GM18519 (cell line): Measurements from ENCODE around the gene RALGAPA1.
A peak's percentile ranks its signal among the peaks of the same experiment; 100 is the strongest.

Experiments
- ATAC-seq: cut with Tn5 transposase; IDR thresholded peaks from one replicate; pipeline ENCODE4 v1.9.1; 2021; ENCODE audit warnings: mild to moderate bottlenecking, moderate library complexity; ENCODE audit not compliant: unreplicated experiment, low FRiP score

RALGAPA1 gene

DNA sequence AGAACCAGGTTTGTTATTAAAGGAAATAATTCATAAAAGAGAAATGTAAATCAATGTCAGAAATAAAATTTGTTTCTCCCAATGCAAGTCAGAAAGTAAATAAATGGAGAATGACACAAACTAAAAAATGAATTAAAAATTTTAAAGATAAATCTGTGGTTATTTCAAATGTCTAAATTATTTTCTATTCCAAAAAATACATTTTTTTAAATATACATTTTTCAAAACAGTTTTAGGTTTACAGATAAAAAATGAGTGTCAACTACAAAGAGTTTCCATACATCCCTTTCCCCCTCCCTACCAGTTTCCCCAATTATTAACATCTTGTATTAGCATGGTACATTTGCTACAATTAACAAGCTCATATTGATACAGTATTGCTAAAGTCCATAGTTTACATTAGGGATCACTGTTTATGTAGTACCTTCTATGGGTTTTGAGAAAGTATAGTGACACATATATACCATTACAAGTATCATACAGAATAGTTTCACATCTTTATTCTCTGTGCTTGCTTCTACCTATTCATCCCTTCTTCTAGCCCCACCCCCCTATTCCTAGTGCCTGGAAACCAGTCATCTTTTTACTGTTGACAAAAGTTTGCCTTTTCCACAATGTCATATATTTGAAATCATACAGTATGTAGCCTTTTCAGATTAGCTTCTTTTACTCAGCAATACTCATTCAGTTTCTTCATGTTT is 104.2 kb downstream of the RALGAPA1 start:
- no peak for ATAC-seq

DNA sequence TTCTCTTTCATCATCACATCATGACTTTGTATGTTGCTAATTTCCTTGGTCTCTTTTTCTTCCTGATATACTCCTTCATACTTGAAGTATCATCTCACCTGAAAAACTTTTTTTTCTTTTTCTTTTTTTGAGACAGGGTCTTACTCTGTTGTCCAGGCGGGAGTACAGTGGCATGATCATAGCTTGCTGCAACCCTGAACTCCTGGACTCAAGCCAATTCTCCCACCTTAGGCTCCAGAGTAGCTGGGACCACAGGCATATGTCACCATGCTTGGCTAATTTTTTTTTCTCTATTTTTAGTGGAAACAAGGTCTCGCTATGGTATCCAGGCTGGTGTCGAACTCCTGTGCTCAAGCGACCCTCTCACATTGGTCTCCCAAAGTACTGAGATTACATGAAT is 107.6 kb downstream of the RALGAPA1 start:
- ATAC-seq, result no peak

DNA sequence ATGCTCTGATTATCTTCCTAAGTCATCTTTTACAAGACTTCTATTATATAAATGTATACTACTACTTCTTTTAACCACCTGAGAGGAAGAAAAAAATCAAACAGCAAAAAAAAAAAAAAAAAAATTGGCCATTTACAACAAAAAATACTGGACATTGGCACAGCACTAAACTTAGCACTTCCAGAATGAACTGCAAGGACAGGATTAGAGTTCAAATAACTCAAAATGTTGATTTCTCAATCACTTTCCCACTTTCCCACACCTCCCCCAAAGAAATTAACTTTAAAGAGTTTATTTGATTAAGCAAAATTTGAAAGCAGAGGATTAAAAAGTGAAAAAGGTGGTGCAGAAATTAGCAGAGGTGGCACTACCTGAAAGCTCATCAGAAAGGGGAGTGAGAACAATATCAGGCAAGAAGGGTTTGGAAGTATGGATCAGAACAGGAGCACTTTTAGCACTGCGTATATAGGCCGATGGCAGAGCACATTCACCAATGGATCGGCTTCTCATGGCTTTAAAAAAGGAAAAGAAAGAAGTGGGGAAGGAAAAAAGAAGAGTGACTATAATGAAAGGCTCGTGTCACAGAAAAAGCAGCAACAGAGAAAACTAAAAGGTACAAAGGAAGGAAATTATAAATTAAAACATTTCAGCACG is 109.2 kb downstream of the RALGAPA1 start:
- no peak for ATAC-seq

GRCh38 chr14:35696575-35696974 is 112.5 kb downstream of the RALGAPA1 start:
- ATAC-seq, result no peak

DNA sequence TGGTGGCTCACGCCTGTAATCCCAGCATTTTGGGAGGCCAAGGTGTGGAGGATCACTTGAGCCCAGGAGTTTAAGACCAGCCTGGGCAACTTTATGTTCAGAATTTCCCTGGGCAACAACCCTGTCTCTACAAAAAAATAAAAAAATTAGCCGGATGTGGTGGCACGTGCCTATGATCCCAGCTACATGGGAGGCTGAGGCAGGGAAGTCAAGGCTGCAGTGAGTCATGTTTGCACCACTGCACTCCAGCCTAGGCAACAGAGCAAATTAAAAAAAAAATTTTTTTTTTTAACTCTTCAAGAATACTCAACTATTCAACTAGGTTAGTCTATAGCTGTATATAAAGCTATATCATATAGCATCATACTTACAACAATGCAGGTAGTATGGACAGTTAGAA is 113.0 kb downstream of the RALGAPA1 start:
- ATAC-seq, result no peak

DNA sequence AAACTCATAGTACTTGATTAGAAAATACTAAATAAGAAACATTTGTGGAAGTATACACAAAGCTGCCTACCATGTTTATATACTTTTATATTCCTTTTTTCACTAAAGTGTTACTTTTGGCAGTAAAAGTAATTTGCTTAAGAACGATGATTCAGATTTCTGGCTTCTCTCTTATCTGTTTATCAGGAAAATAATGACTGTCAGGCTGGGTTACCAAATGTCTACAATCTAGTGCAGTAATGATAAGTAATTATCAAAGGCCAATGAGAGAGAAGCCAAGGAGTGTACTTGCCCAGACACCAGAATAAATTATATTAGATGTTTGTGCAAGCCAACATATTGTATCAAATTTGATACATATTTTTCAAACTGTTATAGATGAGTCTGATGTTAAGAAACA is 113.4 kb downstream of the RALGAPA1 start:
- no peak for ATAC-seq

DNA sequence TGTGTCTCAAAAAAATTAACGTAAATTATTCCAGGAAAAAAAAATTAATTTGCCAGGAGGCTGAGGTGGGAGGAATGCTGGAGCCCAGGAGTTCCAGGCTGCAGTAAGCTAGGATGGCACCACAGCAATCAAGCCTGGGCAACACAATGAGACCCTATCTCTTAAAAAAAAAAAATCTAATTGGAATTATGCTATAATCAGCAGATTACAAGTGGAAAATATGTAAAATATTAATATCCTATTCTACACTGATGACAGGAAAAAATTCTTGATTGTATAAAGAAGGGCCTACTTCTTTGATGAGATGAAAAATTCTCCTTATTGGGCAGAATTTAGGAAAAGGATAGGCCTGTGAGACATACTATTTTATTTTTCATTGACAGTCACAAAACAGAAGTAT is 114.0 kb downstream of the RALGAPA1 start:
- ATAC-seq, result no peak

DNA sequence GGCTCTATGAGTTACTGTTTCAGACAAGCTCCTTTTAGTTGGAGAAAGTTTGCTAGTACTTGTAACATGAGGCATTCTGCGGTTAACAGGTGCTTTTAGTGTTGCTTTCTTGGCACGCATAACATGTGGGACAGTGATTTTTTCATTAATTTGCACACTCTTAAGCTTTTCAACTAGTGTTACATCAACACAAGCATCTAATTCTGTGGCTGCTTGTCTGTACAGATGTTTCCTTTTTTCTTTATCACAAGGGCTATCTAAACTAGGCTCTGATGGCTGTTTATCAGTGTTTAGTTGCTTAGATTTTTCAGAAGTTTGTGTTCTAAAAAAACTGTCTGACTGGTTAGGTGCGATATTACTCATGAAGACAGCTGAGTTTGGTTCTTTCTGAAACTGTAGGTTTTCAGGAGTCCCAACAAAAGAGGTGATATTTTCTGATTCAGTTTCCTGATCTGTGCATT is 120.1 kb downstream of the RALGAPA1 start:
- peak; percentile 70 for ATAC-seq

GRCh38 chr14:35688126-35688826 is 120.8 kb downstream of the RALGAPA1 start:
- ATAC-seq, result no peak

DNA sequence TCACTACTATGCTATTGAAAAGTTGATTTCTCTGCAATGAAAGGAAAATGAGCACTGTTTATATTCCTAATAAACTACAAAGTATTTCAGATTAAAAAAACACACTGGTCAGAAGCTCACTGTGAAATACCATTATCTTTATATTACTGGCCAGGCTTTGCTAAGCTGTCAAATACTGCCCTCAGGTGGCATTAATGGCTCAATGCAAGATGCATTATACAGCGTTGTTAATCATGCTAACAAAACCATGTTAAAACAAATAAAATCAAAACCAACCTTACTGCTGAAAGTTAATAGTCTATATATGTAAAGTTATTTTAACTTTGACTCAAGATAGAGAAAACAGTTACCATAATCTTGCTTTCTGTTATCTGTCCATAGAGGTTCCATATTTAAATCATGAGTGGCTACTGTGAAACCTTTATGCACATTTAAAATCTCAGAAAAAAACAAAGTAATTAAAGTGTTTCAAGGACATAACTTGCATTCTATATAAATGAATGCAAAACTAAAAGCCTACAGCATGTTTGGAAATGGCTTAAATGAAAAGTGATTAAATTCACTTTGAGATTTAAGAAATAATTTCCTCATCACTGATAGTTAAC is 121.7 kb downstream of the RALGAPA1 start:
- no peak for ATAC-seq

DNA sequence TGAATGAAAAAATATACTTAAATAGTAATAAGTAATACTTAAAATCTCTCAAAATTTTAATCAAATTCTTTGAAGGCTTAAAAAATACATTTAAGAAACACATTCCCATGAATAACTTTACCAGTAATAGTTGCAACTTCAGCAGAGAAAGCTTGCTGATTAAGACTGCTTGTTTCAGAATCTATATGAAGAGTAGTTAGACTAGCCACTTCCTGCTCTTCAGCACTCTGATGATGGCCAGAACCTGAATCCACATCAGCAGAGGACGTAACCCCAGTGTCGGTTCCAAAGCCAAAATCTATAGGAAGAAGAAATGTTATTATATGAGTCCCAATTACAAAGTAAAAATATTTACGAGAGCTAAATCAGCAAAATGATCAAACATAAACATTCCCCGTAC is 125.4 kb downstream of the RALGAPA1 start:
- peak; percentile 77 for ATAC-seq

DNA sequence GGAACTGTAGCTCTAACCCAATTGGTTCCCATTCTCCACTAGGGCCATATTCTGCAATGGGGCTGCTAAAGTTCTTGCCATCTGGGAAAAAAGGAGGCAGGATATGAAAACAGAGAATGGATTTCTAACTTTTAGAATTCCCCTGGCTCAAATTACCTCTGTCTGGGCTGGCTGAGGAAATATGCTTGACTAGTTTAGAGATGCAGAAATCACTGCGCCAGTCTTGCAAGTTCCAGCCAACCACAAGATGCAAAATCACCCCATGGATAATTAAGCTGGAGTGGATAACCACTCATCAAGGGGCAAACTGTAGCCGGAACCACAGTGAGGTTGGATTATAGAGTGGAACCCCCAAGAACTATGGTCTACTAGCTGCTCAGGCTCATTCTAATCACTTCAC is 126.3 kb downstream of the RALGAPA1 start:
- no peak for ATAC-seq

DNA sequence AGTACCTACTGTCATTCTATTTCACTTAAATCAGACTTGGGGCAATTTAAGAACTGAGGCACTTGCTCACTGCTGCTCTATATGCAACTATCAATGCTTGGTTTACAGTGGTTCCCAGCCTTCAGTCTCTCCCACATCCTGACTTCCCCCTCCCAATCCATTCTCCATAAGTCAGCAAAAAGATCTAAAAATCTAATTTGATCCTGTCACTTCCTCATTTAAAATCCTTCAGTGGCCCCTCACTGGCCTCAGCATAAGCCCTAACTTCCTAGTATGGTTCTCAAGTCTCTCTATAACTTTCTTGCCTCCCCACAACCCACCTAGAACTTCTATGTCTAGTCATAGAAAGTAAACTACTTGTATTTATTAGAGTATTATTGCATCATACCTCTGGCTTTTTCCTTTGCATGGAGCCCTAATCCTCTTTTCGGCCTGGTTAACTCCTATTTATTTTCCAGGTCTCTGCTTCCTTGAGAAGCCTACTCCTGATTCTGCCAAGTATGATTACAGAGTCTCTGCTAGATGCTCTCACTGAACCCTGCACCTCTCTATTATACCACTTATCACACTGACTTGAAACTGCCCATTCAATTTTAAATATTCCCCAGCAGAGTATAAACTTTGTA is 130.6 kb downstream of the RALGAPA1 start:
- ATAC-seq, result no peak

GRCh38 chr14:35669782-35670181 is 139.3 kb downstream of the RALGAPA1 start:
- no peak for ATAC-seq

DNA sequence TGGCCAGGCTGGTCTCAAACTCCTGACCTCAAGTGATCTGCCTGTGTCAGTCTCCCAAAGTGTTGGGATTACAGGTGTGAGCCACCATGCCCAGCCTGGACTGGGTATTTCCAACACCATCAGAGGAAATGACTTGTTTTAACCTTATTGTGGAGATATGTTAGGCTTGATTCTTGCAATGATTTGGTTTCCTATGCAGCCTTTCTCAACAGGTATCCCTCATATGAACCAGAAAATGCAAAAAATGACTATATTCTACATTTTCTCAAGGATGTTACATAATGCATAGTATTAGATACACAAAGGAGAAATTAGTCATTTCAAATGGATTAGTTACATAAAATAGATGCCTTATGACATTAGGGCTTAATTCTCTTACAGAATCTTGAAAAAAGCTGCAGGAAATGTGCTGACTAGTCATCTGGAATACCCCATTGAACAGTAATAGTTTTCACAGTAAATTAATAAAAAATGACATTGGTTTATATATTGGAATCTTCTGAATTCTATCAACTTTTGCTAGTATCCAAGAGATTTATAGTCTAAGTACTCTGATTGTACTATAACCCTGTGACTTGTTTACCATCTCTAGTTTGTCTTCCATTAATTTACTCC is 142.6 kb downstream of the RALGAPA1 start:
- ATAC-seq, result no peak

DNA sequence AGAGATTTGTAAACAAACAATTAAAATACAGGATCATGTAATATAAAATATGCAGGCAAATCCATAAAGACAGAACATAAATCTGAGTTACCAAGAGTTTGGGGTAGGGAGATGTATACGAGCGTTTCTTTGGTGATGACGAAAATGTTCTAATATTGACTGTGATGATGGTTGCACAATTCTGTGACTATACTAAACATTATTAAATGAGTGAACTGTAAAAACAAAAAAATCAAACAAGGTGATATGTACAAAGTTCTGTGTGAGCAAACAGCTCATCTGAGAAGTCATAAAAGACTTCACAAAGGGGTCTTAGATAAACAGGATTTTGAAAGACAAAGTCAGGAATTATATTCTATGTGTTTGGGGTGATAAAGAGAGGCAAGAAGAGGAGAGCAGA is 147.2 kb downstream of the RALGAPA1 start:
- no peak for ATAC-seq

DNA sequence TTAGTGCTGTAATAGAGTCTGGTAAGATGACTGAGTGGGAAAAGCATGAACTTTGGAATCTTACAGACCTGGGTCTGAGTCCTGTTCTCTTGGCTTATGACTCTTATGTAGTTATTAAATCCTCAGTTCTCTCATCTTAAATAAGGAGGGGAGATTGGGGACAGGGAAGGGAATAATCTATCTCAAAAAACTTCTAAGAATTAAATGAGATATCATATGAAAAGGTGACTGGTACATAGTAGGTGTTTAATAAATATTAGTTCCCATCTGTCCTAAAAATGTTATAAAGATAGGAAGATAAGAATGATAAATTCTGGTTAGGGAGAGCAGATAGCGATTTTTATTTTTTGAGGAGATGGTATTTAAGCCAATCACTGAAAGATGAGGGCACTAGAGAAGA is 156.1 kb downstream of the RALGAPA1 start:
- ATAC-seq, result no peak

- no peak for ATAC-seq
These were observed 165.6 kb downstream of the RALGAPA1 start for GRCh38 chr14:35643513-35643912.

- ATAC-seq, result no peak
These were observed 171.2 kb downstream of the RALGAPA1 start for GRCh38 chr14:35637851-35638250.

DNA sequence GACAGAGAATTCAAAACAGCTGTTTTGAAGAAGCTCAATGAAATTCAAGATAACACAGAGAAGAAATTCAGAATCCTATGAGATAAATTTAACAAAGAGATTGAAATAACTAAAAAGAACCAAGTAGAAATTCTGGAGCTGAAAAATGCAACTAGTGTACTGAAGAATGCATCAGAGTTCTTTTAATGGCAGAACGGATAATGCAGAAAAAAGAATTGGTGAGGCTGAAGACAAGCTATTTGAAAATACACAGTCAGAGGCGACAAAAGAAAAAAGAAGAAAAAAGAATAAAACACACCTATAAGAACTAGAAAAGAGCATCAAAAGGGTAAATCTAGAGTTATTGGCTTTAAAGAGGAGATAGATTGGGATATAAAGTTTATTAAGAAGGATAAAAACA is 171.8 kb downstream of the RALGAPA1 start:
- no peak for ATAC-seq
